ENCODE data around the gene TMEM150C. TPM values are rescaled to one million over a fixed set of nuclear protein-coding genes. Genes with fewer than 3 reads are reported as not detected.

TMEM150C gene
- total RNA-seq, 1 experiment from 2014 or later: 2.7 TPM

DNA sequence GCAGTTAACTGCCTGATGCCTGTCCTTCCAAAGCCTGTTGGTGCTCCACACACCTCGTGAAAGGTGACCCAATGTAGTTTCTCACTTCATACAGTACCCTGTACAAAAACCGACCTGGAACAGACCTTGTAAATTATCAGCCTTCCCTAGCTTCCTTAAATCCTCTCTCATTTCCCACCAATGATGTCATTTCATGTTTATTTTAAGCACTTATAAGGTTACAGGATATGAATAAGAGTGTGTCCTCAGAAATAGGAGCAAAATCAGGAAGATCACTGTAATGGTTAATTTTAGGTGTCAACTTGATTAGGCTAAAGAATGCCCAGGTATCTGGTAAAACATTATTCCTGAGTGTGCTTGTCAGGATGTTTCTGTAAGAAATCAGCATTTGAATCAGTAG, 44.7 kb downstream of the TMEM150C start:
- Histone ChIP-seq H2BK15ac (ENCODE audit: low read depth, low read length) (no peak overlapping the region), H4K91ac (ENCODE audit: insufficient read length, low read depth, low read length) (no peak overlapping the region), H3K14ac (ENCODE audit: insufficient read depth, low read length) (no peak overlapping the region), H4K8ac (replicated peaks; ENCODE audit: insufficient read length, low read depth, low read length) (no peak overlapping the region), H3K79me2 (ENCODE audit: insufficient read depth, low read length) (no peaks in the 10 kb centered on the region), H2BK20ac (ENCODE audit: low read depth, low read length, poor library complexity, severe bottlenecking) (no peak overlapping the region), H4K5ac (ENCODE audit: insufficient read length, low read depth, low read length) (no peak overlapping the region), H4K20me1 (ENCODE audit: control insufficient read depth, insufficient read depth, insufficient read length) (no peaks in the 10 kb centered on the region), H2BK120ac (ENCODE audit: low read depth, low read length, poor library complexity, severe bottlenecking) (no peak overlapping the region), H2AFZ (ENCODE audit: low read length) (no peak overlapping the region), H3K27ac (ENCODE audit: insufficient read length, low read depth, low read length) (no peak overlapping the region), H3K4me2 (ENCODE audit: insufficient read depth, insufficient read length, low read length) (no peak overlapping the region), H3K4me1 (ENCODE audit: insufficient read depth, low read length) (no peaks in the 10 kb centered on the region; the same call in 1 of the 2 replicates), H3K23me2 (ENCODE audit: insufficient read length, low read depth, low read length, poor library complexity, severe bottlenecking) (no peaks in the 10 kb centered on the region), H3K79me1 (ENCODE audit: insufficient read depth, low read depth, low read length, poor library complexity, severe bottlenecking) (no peaks in the 10 kb centered on the region), H3K4ac (ENCODE audit: low read depth, low read length) (no peak overlapping the region), H3K9ac (ENCODE audit: extremely low read depth, insufficient read length, low read length) (no peak overlapping the region), H2BK5ac (ENCODE audit: insufficient read length, low read length) (no peak overlapping the region), H3K27me3 (ENCODE audit: insufficient read depth, low read length) (no peaks in the 10 kb centered on the region), H2AK5ac (ENCODE audit: insufficient read length, low read length) (no peak overlapping the region), H2BK12ac (ENCODE audit: insufficient read length, low read depth, low read length) (no peak overlapping the region), H3K9me3 (ENCODE audit: control insufficient read depth, low read depth, low read length) (no peaks in the 10 kb centered on the region), H3K56ac (ENCODE audit: insufficient read length, low read depth, low read length) (no peak overlapping the region), H3T11ph (ENCODE audit: low read length) (no peak overlapping the region), H3K18ac (ENCODE audit: insufficient read length, low read depth, low read length) (no peak overlapping the region), H3K23ac (ENCODE audit: insufficient read length, low read depth, low read length) (no peak overlapping the region)
- Mint-ChIP-seq H3K27me3 (ENCODE audit: low read depth) (no peaks in the 10 kb centered on the region; the same call in 1 of the 2 replicates), H3K4me3 (no peak overlapping the region), H3K4me1 (peaks cover 14 to 15% of the 10 kb centered on the region in 2 experiments), H3K36me3 (ENCODE audit: insufficient read depth in 1 of 3, low read depth in 3 of 3) (peaks cover 0 to 5% (median 0%) of the 10 kb centered on the region in 3 experiments; a peak in 1 of 7 replicates), H3K9me3 (no peaks in the 10 kb centered on the region; a peak in 1 of 5 replicates), H3K27ac (no peak overlapping the region)
- no CpG with 5 or more reads among the region's 2 CpGs for WGBS (ENCODE audit: extremely low coverage, insufficient read length, low lambda C conversion rate)
- TF ChIP-seq, protein P1, sequence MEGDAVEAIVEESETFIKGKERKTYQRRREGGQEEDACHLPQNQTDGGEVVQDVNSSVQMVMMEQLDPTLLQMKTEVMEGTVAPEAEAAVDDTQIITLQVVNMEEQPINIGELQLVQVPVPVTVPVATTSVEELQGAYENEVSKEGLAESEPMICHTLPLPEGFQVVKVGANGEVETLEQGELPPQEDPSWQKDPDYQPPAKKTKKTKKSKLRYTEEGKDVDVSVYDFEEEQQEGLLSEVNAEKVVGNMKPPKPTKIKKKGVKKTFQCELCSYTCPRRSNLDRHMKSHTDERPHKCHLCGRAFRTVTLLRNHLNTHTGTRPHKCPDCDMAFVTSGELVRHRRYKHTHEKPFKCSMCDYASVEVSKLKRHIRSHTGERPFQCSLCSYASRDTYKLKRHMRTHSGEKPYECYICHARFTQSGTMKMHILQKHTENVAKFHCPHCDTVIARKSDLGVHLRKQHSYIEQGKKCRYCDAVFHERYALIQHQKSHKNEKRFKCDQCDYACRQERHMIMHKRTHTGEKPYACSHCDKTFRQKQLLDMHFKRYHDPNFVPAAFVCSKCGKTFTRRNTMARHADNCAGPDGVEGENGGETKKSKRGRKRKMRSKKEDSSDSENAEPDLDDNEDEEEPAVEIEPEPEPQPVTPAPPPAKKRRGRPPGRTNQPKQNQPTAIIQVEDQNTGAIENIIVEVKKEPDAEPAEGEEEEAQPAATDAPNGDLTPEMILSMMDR (conservative IDR thresholded peaks at IDR 0.05): no peak
- no peak for DNase-seq
